SH-SY5Y (cell line): ENCODE data around the gene PPM1K.
A peak's percentile ranks its signal among the peaks of the same experiment; 100 is the strongest.

Experiments used
- GATA2 ChIP-seq: IDR thresholded peaks from 2 replicates; pipeline ENCODE4 v1.6.1; 2011; ENCODE audit warnings: mild to moderate bottlenecking, low read depth, low read length
- GATA3 ChIP-seq: IDR thresholded peaks from 2 replicates; pipeline ENCODE4 v1.6.1; 2011; ENCODE audit warnings: low read depth, mild to moderate bottlenecking, low read length, moderate library complexity

- no peak for TF ChIP-seq GATA3
- peak; percentile 35 for TF ChIP-seq GATA2
Measured at GRCh38 chr4:88230461-88230891, 53.9 kb downstream of the PPM1K start.
